Lung (tissue), 12 donors: Measurements from ENCODE around the gene DENND5B. TPM values are rescaled to one million over a fixed set of nuclear protein-coding genes. Genes with fewer than 3 reads are reported as not detected.

Source experiments
- ATAC-seq: fragments of 200-7000 bp; cut with Tn5 transposase; one replicate; pipeline ENCODE4 v1.9.1; 2020; ENCODE audit warnings: moderate number of reproducible peaks; ENCODE audit not compliant: insufficient read depth, low FRiP score
- DNase-seq, 3 donors: peaks; one replicate each; pipeline ENCODE4 v3.0.0-alpha.2; 2013 to 2017
- H3K27ac ChIP-seq, 2 donors: one replicate each; pipeline ENCODE4 v1.5.1; 2013; ENCODE audit warnings: mild to moderate bottlenecking in 2 of 2, moderate library complexity in 2 of 2, control low read depth in 1 of 2, inconsistent platforms in 1 of 2, low read depth in 1 of 2, low read length in 1 of 2
- H3K27me3 ChIP-seq, 3 donors: one replicate each; pipeline ENCODE4 v1.5.1; 2013; ENCODE audit warnings: low read length in 2 of 3; ENCODE audit not compliant: control insufficient read depth in 3 of 3, insufficient read depth in 3 of 3
- H3K36me3 ChIP-seq, 4 donors: one replicate each; pipeline ENCODE4 v1.5.1; 2013; ENCODE audit warnings: low read length in 4 of 4, mild to moderate bottlenecking in 1 of 4, moderate library complexity in 1 of 4; ENCODE audit not compliant: control insufficient read depth in 4 of 4, insufficient read depth in 4 of 4
- H3K4me1 ChIP-seq, 5 donors: one replicate each; pipeline ENCODE4 v1.5.1; 2013; ENCODE audit warnings: low read length in 5 of 5, mild to moderate bottlenecking in 2 of 5, moderate library complexity in 1 of 5; ENCODE audit not compliant: control insufficient read depth in 5 of 5, insufficient read depth in 5 of 5
- H3K4me3 ChIP-seq: one replicate; pipeline ENCODE4 v1.5.1; 2013; ENCODE audit warnings: mild to moderate bottlenecking, control low read depth, moderate library complexity
- H3K9ac ChIP-seq, 2 donors: one replicate each; pipeline ENCODE4 v1.5.1; 2013; ENCODE audit warnings: low read length in 2 of 2, control low read depth in 1 of 2; ENCODE audit not compliant: insufficient read depth in 1 of 2
- H3K9me3 ChIP-seq, 4 donors: one replicate each; pipeline ENCODE4 v1.5.1; 2013; ENCODE audit warnings: low read length in 3 of 4, mild to moderate bottlenecking in 1 of 4, moderate library complexity in 1 of 4; ENCODE audit not compliant: control insufficient read depth in 4 of 4, insufficient read depth in 3 of 4
- WGBS, 2 donors: extraction: QIAGEN DNeasy Blood & Tissue Kit; methylation state at CpG; one replicate each; pipeline ENCODE4 v1.1.7; 2013; 5-methylcytosine and 5-hydroxymethylcytosine counted together
- polyA plus RNA-seq, 2 donors: library from polyadenylated mRNA; stranded (reverse); fragments of 200-250 nt; gene quantifications; one replicate each; pipeline ENCODE4 v1.2.1, GENCODE V29; 2013
- total RNA-seq, 2 donors: library from RNA; depleted of rRNA in 1 of 2; stranded (reverse); fragments of >200 nt in 1 of 2; gene quantifications; one replicate each; pipeline ENCODE4 v1.2.1, GENCODE V29; 2014 to 2021
- TF ChIP-seq, protein P1 (sequence below): IDR thresholded peaks from 2 replicates; pipeline ENCODE4 v1.5.1; 2012; ENCODE audit warnings: mild to moderate bottlenecking; ENCODE audit errors: control extremely low read depth, extremely low read depth
- donor health status: control.
- donor health status: control.
- donor health status: Bipolar disorder and iron deficiency.
- donor health status: healthy.
- donor health status: DM: yes; HTN: yes; CAD: no.

The DENND5B gene
- total and polyA plus RNA-seq, 4 donors, result 1.2 to 15.7 (median 3.6) TPM

DNA sequence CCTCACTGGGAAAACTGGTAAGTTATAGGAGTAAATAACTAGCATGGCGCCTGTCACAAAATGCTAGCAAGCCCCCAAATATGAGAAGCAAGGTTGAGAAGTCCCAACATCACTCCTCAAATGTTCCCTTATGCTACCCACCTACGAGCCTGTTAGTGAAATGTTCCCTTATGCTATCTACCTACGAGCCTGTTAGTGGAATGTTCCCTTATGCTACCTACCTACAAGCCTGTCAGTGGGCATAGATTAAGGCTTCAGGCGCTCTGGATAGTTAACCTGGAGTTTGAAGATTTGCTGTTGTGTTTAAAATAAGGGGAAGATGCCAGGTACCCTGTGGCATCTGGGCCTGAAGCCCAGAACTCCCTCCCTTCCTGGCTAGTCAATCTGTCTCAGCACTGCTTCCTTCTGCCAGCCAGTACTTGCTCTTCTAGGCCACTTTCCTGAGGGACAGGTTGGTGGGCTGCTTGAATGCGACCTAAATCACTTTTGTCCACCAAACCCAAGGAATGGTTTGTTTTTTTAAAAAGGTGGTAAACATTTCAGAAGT lies 197.9 kb downstream of the DENND5B start:
- no peak overlapping the region for H3K27ac ChIP-seq
- H3K4me3 ChIP-seq, result no peak overlapping the region

DNA sequence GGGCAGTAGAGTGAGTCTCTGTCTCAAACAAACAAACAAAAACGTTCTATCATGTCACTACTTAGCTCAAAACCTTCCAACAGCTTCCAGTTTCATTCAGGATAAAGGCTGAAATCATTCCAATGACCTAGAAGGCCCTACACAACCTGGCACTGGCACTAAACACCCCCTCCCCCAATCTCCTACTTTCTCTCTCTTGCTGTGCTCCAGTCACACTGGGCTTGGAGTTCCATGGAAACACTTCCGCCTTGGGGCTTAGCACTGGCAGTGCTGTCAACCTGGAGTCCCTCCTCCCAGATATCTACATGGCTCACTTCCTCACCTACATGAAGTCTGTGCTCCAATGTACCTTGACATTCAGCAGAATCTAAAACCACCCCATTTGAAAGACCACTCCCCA lies 199.9 kb downstream of the DENND5B start:
- Histone ChIP-seq H3K4me3 (no peak overlapping the region), H3K4me1 (peaks cover 0 to 2% (median 0%) of the 10 kb centered on the region in 5 donors), H3K9ac (no peak overlapping the region), H3K27ac (no peak overlapping the region), H3K27me3 (no peaks in the 10 kb centered on the region), H3K9me3 (no peaks in the 10 kb centered on the region), H3K36me3 (peaks cover 1 to 16% (median 11%) of the 10 kb centered on the region in 4 donors)
- TF ChIP-seq, protein P1, sequence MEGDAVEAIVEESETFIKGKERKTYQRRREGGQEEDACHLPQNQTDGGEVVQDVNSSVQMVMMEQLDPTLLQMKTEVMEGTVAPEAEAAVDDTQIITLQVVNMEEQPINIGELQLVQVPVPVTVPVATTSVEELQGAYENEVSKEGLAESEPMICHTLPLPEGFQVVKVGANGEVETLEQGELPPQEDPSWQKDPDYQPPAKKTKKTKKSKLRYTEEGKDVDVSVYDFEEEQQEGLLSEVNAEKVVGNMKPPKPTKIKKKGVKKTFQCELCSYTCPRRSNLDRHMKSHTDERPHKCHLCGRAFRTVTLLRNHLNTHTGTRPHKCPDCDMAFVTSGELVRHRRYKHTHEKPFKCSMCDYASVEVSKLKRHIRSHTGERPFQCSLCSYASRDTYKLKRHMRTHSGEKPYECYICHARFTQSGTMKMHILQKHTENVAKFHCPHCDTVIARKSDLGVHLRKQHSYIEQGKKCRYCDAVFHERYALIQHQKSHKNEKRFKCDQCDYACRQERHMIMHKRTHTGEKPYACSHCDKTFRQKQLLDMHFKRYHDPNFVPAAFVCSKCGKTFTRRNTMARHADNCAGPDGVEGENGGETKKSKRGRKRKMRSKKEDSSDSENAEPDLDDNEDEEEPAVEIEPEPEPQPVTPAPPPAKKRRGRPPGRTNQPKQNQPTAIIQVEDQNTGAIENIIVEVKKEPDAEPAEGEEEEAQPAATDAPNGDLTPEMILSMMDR, result no peak
- ATAC-seq (no peak), DNase-seq (no peak)
- WGBS, 2 donors, result 69 to 76% methylated on average over 2 of the region's 2 CpGs

More for the DNA sequence above, 197.9 kb downstream of the DENND5B start:
- Histone ChIP-seq H3K9ac (no peak overlapping the region), H3K36me3 (peaks cover 1 to 12% (median 8%) of the 10 kb centered on the region in 4 donors), H3K4me1 (no peaks in the 10 kb centered on the region), H3K9me3 (no peaks in the 10 kb centered on the region), H3K27me3 (no peaks in the 10 kb centered on the region)
- DNase-seq, result no peak
- 80 to 93% methylated on average over 5 of the region's 5 CpGs for WGBS, 2 donors
- TF ChIP-seq, protein P1, result no peak
- no peak for ATAC-seq

DNA sequence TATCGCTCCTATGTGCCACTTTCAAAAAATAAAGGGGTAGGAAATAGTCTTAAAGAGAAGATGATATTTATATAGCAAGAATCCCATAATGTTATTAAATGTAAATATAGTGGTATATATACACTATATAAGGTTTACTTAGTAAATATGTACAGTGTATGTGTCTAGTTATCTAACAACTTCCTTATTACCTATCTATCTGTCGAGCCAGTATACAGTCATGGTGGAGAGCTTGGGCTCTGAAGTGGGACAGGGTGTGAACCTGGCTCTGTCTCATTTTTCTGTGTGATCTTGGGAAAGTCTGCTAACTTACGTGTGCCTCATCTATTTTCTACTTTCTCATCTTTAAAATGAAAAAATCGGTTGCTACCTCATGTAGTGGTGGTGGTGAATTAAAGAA lies 202.2 kb downstream of the DENND5B start:
- H3K4me1 ChIP-seq, result peaks cover 0 to 4% (median 0%) of the 10 kb centered on the region in 5 donors
- no peaks in the 10 kb centered on the region for H3K27me3 ChIP-seq
- TF ChIP-seq, protein P1, result no peak
- H3K27ac ChIP-seq, result no peak overlapping the region
- no peaks in the 10 kb centered on the region for H3K9me3 ChIP-seq
- no peak overlapping the region for H3K9ac ChIP-seq
- ATAC-seq (no peak), DNase-seq (no peak)
- no peak overlapping the region for H3K4me3 ChIP-seq
- peaks cover 1 to 19% (median 11%) of the 10 kb centered on the region in 4 donors for H3K36me3 ChIP-seq
- WGBS, 2 donors, result 93 to 94% methylated on average over 4 of the region's 4 CpGs

DNA sequence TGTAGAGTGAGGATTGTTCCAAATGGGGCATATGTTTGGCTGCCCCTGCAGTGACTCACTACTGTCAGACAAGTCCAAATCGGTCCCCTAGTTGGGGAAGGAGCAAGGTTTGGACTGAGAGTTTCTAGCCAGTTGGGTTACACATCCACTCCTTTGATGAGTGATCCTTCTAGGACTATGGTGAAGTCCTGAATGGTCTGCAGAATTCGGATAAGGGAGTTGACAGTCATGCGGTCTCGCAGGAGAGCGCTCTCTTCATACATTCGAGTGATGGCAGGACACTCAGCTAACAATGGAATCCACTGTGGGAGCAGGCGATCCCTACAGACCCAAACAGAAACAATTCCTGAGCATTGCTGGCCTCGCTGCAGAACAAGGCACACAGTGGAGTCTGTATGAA lies 203.5 kb downstream of the DENND5B start:
- Histone ChIP-seq H3K36me3 (peaks cover 1 to 16% (median 9%) of the 10 kb centered on the region in 4 donors), H3K9me3 (no peaks in the 10 kb centered on the region), H3K4me1 (peaks cover 0 to 4% (median 0%) of the 10 kb centered on the region in 5 donors), H3K9ac (no peak overlapping the region), H3K4me3 (no peak overlapping the region), H3K27ac (no peak overlapping the region), H3K27me3 (no peaks in the 10 kb centered on the region)
- TF ChIP-seq, protein P1, result no peak
- WGBS, 2 donors, result 89 to 92% methylated on average over 8 of the region's 8 CpGs
- ATAC-seq (no peak), DNase-seq (no peak)
